HepG2 (cell line): ENCODE data around the gene LTA. TPM values are rescaled to one million over a fixed set of nuclear protein-coding genes. Genes with fewer than 3 reads are reported as not detected.

ENCODE experiments used
- ATF7 ChIP-seq, 2 experiments: fragments of 450-650 bp in 1 of 2; sonication (generic) in 1 of 2; formaldehyde crosslinking in 1 of 2; IDR thresholded peaks; 2 replicates each; pipeline versions ENCODE4 v1.4.0 to v1.6.1; 2016 to 2020; ENCODE audit warnings: antibody characterized with exemption in 1 of 2, mild to moderate bottlenecking in 1 of 2, missing genetic modification reagents in 1 of 2
- CENPX ChIP-seq: sonication (generic); formaldehyde crosslinking; IDR thresholded peaks from 2 replicates; pipeline ENCODE4 v1.9.0; 2021; ENCODE audit warnings: mild to moderate bottlenecking, missing genetic modification reagents, moderate library complexity
- GLMP ChIP-seq: sonication (generic); formaldehyde crosslinking; IDR thresholded peaks from 2 replicates; pipeline ENCODE4 v1.9.0; 2021; ENCODE audit warnings: missing genetic modification reagents, mild to moderate bottlenecking, borderline replicate concordance
- NFKB2 ChIP-seq: sonication (generic); formaldehyde crosslinking; IDR thresholded peaks from 2 replicates; pipeline ENCODE4 v1.4.0; 2020; ENCODE audit warnings: missing genetic modification reagents, borderline replicate concordance
- STAT6 ChIP-seq: sonication (generic); formaldehyde crosslinking; IDR thresholded peaks from 2 replicates; pipeline ENCODE4 v1.4.0; 2020; ENCODE audit warnings: missing genetic modification reagents, mild to moderate bottlenecking, borderline replicate concordance
- TARDBP ChIP-seq: sonication (generic); formaldehyde crosslinking; IDR thresholded peaks from 2 replicates; pipeline ENCODE4 v1.8.0; 2022; ENCODE audit warnings: mild to moderate bottlenecking, missing genetic modification reagents
- TOPORS ChIP-seq: sonication (generic); formaldehyde crosslinking; IDR thresholded peaks from 2 replicates; pipeline ENCODE4 v1.8.0; 2023; ENCODE audit warnings: mild to moderate bottlenecking, missing genetic modification reagents
- ZBED4 ChIP-seq: sonication (generic); formaldehyde crosslinking; IDR thresholded peaks from 2 replicates; pipeline ENCODE4 v1.4.0; 2020; ENCODE audit warnings: missing genetic modification reagents, borderline replicate concordance
- ZNF17 ChIP-seq: sonication (generic); formaldehyde crosslinking; IDR thresholded peaks from 2 replicates; pipeline ENCODE4 v1.5.0; 2020; ENCODE audit warnings: mild to moderate bottlenecking, missing genetic modification reagents
- ZNF317 ChIP-seq: sonication (generic); formaldehyde crosslinking; IDR thresholded peaks from 2 replicates; pipeline ENCODE4 v1.5.0; 2020; ENCODE audit warnings: mild to moderate bottlenecking, missing genetic modification reagents
- ZNF546 ChIP-seq: sonication (generic); formaldehyde crosslinking; conservative IDR thresholded peaks from 2 replicates; pipeline ENCODE4 v1.8.1; 2023; ENCODE audit warnings: mild to moderate bottlenecking, missing genetic modification reagents
- ZNF550 ChIP-seq: sonication (generic); formaldehyde crosslinking; IDR thresholded peaks from 2 replicates; pipeline ENCODE4 v1.4.0; 2020; ENCODE audit warnings: mild to moderate bottlenecking, missing genetic modification reagents, borderline replicate concordance
- ZNF761 ChIP-seq: sonication (generic); formaldehyde crosslinking; conservative IDR thresholded peaks from 2 replicates; pipeline ENCODE4 v1.4.0; 2020; ENCODE audit warnings: mild to moderate bottlenecking, missing genetic modification reagents
- polyA plus RNA-seq, 8 experiments: library from polyadenylated mRNA; depleted of rRNA in 3 of 8; stranded (reverse) in 7 of 8; unstranded in 1 of 8; fragments of >200 nt; fragmentation: Illumina TruSeq in 4 of 8; extraction: Trizol in 4 of 8; gene quantifications; 2 replicates each; pipeline versions ENCODE4 v1.2.1 to v1.2.3, GENCODE V29; 2011 to 2016; ENCODE audit warnings: low read depth in 4 of 8, missing spikeins in 1 of 8, mixed read lengths in 1 of 8; ENCODE audit not compliant: insufficient read depth in 1 of 8
- total RNA-seq, 5 experiments: library from RNA; depleted of rRNA; stranded (reverse); fragments of >200 nt; fragmentation: Illumina TruSeq; extraction: Trizol; gene quantifications; 2 replicates each; pipeline ENCODE4 v1.2.3, GENCODE V29; 2016; ENCODE audit warnings: low read depth in 1 of 5
- TF ChIP-seq, protein P1 (sequence below): sonication (generic); formaldehyde crosslinking; IDR thresholded peaks from 2 replicates; pipeline ENCODE4 v1.4.0; 2020; ENCODE audit warnings: missing genetic modification reagents
- TF ChIP-seq, protein P2 (sequence below): sonication (generic); formaldehyde crosslinking; IDR thresholded peaks from 2 replicates; pipeline ENCODE4 v1.5.1; 2020; ENCODE audit warnings: missing genetic modification reagents, mild to moderate bottlenecking, borderline replicate concordance
- TF ChIP-seq, protein P3 (sequence below): sonication (generic); formaldehyde crosslinking; conservative IDR thresholded peaks from 2 replicates; pipeline ENCODE4 v1.8.0; 2022; ENCODE audit warnings: missing genetic modification reagents

The LTA gene
- total and polyA plus RNA-seq, 2 of the 13 experiments (the other 11 are each of a cell fraction or from before 2014, with no cell fraction given): 0.09 TPM; not detected in 1

DNA sequence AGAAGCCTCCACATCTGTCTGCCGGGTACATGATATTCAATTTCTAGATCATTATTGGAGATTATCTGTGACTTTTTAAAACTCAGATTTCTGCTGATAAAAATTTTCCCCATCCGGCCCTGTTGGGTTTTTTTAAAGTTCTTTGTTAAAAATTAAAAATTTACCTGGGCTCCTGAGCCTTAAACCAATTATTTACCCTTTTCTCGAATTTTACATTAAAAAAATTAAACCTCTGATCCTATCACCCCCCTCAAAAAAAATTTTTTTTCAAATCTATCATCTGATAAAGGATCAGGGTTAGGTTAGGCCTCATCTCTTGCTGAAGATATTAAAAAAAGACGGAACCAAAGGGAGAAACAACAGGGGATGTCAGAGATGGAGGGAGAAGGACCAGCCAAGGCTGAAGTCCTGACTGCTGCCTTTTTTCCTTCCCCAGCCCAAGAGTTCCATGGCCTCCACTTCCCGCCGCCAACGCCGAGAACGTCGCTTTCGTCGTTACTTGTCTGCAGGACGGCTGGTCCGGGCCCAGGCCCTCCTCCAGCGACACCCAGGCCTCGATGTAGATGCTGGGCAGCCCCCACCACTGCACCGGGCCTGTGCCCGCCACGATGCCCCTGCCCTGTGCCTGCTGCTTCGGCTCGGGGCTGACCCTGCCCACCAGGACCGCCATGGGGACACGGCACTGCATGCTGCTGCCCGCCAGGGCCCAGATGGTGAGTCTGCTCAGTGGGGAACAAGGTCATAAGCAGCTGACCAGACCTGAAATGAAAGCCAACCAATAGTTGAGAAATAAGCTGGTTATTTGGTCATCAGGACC, 24.2 kb upstream of the LTA start (continued):
- TF ChIP-seq ZNF546 (CRISPR knock-in tag): no peak; the same call in 1 of the 2 replicates
- no peak for TF ChIP-seq ATF7 (IDR thresholded peaks at IDR 0.05)
- 0 out of 2 replicates have a peak, but pooled peaks have one; percentile 46 for TF ChIP-seq ATF7 (CRISPR knock-in tag; IDR thresholded peaks at IDR 0.05)
- TF ChIP-seq, protein P1, sequence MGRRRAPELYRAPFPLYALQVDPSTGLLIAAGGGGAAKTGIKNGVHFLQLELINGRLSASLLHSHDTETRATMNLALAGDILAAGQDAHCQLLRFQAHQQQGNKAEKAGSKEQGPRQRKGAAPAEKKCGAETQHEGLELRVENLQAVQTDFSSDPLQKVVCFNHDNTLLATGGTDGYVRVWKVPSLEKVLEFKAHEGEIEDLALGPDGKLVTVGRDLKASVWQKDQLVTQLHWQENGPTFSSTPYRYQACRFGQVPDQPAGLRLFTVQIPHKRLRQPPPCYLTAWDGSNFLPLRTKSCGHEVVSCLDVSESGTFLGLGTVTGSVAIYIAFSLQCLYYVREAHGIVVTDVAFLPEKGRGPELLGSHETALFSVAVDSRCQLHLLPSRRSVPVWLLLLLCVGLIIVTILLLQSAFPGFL (CRISPR knock-in tag): no peak
- 0 out of 2 replicates have a peak, but pooled peaks have one; percentile 70 for TF ChIP-seq ZNF550 (CRISPR knock-in tag)
- TF ChIP-seq NFKB2 (CRISPR knock-in tag): peak; percentile 43; the same call in 1 of the 2 replicates
- TF ChIP-seq ZNF761 (CRISPR knock-in tag): no peak
- TF ChIP-seq ZBED4: no peak
- TF ChIP-seq GLMP (CRISPR knock-in tag): no peak
- TF ChIP-seq, protein P2, sequence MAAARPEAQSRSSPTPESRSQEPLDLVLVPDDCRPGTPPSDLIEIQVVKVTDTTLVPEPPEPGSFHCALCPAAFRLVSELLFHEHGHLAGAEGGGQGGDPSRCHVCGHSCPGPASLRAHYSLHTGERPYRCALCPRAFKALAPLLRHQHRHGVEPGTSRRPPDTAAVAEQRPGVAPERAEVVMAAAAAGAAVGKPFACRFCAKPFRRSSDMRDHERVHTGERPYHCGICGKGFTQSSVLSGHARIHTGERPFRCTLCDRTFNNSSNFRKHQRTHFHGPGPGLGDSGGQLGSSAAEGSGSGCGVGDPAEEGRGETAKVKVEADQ (CRISPR knock-in tag): no peak
- no peak for TF ChIP-seq STAT6 (CRISPR knock-in tag)
- no peak for TF ChIP-seq ZNF317 (CRISPR knock-in tag)
- TF ChIP-seq, protein P3, sequence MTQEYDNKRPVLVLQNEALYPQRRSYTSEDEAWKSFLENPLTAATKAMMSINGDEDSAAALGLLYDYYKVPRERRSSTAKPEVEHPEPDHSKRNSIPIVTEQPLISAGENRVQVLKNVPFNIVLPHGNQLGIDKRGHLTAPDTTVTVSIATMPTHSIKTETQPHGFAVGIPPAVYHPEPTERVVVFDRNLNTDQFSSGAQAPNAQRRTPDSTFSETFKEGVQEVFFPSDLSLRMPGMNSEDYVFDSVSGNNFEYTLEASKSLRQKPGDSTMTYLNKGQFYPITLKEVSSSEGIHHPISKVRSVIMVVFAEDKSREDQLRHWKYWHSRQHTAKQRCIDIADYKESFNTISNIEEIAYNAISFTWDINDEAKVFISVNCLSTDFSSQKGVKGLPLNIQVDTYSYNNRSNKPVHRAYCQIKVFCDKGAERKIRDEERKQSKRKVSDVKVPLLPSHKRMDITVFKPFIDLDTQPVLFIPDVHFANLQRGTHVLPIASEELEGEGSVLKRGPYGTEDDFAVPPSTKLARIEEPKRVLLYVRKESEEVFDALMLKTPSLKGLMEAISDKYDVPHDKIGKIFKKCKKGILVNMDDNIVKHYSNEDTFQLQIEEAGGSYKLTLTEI (CRISPR knock-in tag): no peak
- no peak for TF ChIP-seq CENPX (CRISPR knock-in tag)
- TF ChIP-seq TOPORS: no peak
- no peak for TF ChIP-seq ZNF17 (CRISPR knock-in tag)
- TF ChIP-seq TARDBP: no peak
